ENCODE measurements around the gene SAPCD1. TPM values are rescaled to one million over a fixed set of nuclear protein-coding genes. Genes with fewer than 3 reads are reported as not detected.

Gene SAPCD1
- total and polyA plus RNA-seq, 2 donors (not counting 3 experiments of a cell fraction or from before 2014, with no cell fraction given), result 1.6 to 11.7 TPM

GRCh38 chr6:31722173-31722572 lies 40.3 kb upstream of the SAPCD1 start:
- ChIA-PET POLR2A (interaction anchor here (1.0 kb wide), 1 partner anchor 105 kb away, joined by 3 read pairs; the partner anchor contains the start of gene HSPA1B), CTCF (interaction anchor here (1.5 kb wide), 1 partner anchor 8 kb away, joined by 4 read pairs; no protein-coding TSS in a partner anchor)
- Histone ChIP-seq H3K36me3 (ENCODE audit: control insufficient read depth in 2 of 2, extremely low read depth in 1 of 2, insufficient read depth in 2 of 2, low read length in 2 of 2) (peaks cover 0 to 10% of the 10 kb centered on the region in 2 experiments), H3K4me2 (ENCODE audit: insufficient read depth, low read length) (no peak overlapping the region), H3K4me3 (replicated peaks in 1 of 3; ENCODE audit: insufficient read depth in 1 of 3, low read depth in 1 of 3, low read length in 3 of 3) (no peak overlapping the region), H3K9me3 (replicated peaks; ENCODE audit: control insufficient read depth, insufficient read depth, low read length) (no peaks in the 10 kb centered on the region), H2AFZ (ENCODE audit: low read depth, low read length) (no peak overlapping the region), H4K20me1 (replicated peaks; ENCODE audit: control insufficient read depth, extremely low read depth, insufficient read depth, low read length) (no peaks in the 10 kb centered on the region), H3K9ac (replicated peaks; ENCODE audit: extremely low read depth, insufficient read depth, low read length) (no peak overlapping the region), H3K4me1 (ENCODE audit: control insufficient read depth, extremely low read depth, insufficient read depth, low read length) (peaks cover 13% of the 10 kb centered on the region), H3K79me2 (ENCODE audit: control insufficient read depth, insufficient read depth, low read length) (no peaks in the 10 kb centered on the region), H3K27me3 (ENCODE audit: control insufficient read depth in 2 of 2, insufficient read depth in 2 of 2, low read length in 2 of 2) (peaks cover 0 to 2% of the 10 kb centered on the region in 2 experiments), H3K27ac (ENCODE audit: insufficient read depth, low read depth, low read length) (no peak overlapping the region), H3K9me1 (replicated peaks; ENCODE audit: control insufficient read depth, extremely low read depth, insufficient read depth, low read length) (no peaks in the 10 kb centered on the region)
- TF ChIP-seq GATA2 (IDR thresholded peaks at IDR 0.05; ENCODE audit: insufficient read depth, insufficient read length, low read depth, low read length), result no peak
- no peak for TF ChIP-seq MYC (IDR thresholded peaks at IDR 0.05; ENCODE audit: low read depth, low read length)
- no peak for TF ChIP-seq EZH2 (IDR thresholded peaks at IDR 0.05; ENCODE audit: borderline replicate concordance, low read depth, low read length, severe bottlenecking)
- TF ChIP-seq POLR2A (IDR thresholded peaks at IDR 0.05; ENCODE audit: low read depth, low read length), result no peak
- TF ChIP-seq FOS (IDR thresholded peaks at IDR 0.05; ENCODE audit: borderline replicate concordance, insufficient read depth, low read length), result no peak
- DNase-seq (ENCODE audit: low read depth, low spot score) (no peak), FAIRE-seq (no peak)
- dilution Hi-C loops (cut with MboI; ENCODE audit: extremely low pct_ligation_motif_present, low sequenced_read_pairs), result no loop called here
- intact Hi-C loops (cut with micrococcal nuclease), result no loop called here
- no TSS peak for BruUV-seq (replicated peaks)

- POLR2A ChIA-PET, result interaction anchor here (0.6 to 2.3 kb wide), 2 partner anchors 9 to 106 kb away, joined by 8 to 10 read pairs; partner anchors contain the start of gene LY6G6D
- dilution Hi-C loops (cut with MboI; ENCODE audit: extremely low pct_ligation_motif_present, low sequenced_read_pairs), result no loop called here
- TF ChIP-seq MYC (IDR thresholded peaks at IDR 0.05; ENCODE audit: low read depth, low read length) (no peak), EZH2 (IDR thresholded peaks at IDR 0.05; ENCODE audit: borderline replicate concordance, low read depth, low read length, severe bottlenecking) (no peak), FOS (IDR thresholded peaks at IDR 0.05; ENCODE audit: borderline replicate concordance, insufficient read depth, low read length) (no peak), POLR2AphosphoS5 (IDR thresholded peaks at IDR 0.05; ENCODE audit: insufficient read depth, low read depth, low read length) (no peak), GATA2 (IDR thresholded peaks at IDR 0.05; ENCODE audit: insufficient read depth, insufficient read length, low read depth, low read length) (no peak), POLR2A (IDR thresholded peaks at IDR 0.05; ENCODE audit: low read depth, low read length) (no peak), MAX (IDR thresholded peaks at IDR 0.05; ENCODE audit: insufficient read depth, insufficient read length) (no peak), CTCF (IDR thresholded peaks at IDR 0.05; ENCODE audit: extremely low read depth in 1 of 2, insufficient read depth in 1 of 2, low read depth in 1 of 2, low read length in 2 of 2) (no peak), JUN (IDR thresholded peaks at IDR 0.05; ENCODE audit: borderline replicate concordance, insufficient read depth, insufficient read length, low read depth) (no peak)
These were observed 39.0 kb upstream of the SAPCD1 start, which contains the start of gene MPIG6B for GRCh38 chr6:31723245-31723979. Gene MPIG6B (plus strand): TSS chr6:31723373. CDS start chr6:31723384, 11 bp downstream.

More at GRCh38 chr6:31723245-31723979, 39.0 kb upstream of the SAPCD1 start, which contains the start of gene MPIG6B:
- no peak for DNase-seq (ENCODE audit: low read depth, low spot score)
- peaks cover 3 to 16% of the 10 kb centered on the region in 2 experiments for H3K36me3 ChIP-seq (ENCODE audit: control insufficient read depth in 2 of 2, extremely low read depth in 1 of 2, insufficient read depth in 2 of 2, low read length in 2 of 2)
- peaks cover 21% of the 10 kb centered on the region for H3K4me1 ChIP-seq (ENCODE audit: control insufficient read depth, extremely low read depth, insufficient read depth, low read length)
- BruUV-seq (replicated peaks), result no TSS peak
- H3K4me2 ChIP-seq (ENCODE audit: insufficient read depth, low read length), result no peak within 1 kb of the TSS
- H3K9ac ChIP-seq (replicated peaks; ENCODE audit: extremely low read depth, insufficient read depth, low read length), result no peak within 1 kb of the TSS
- no peak within 1 kb of the TSS for H2AFZ ChIP-seq (ENCODE audit: low read depth, low read length)
- intact Hi-C loops (cut with micrococcal nuclease), result no loop called here
- CTCF ChIA-PET, result interaction anchor here (1.0 to 1.8 kb wide), 6 partner anchors 9 to 107 kb away, joined by 3 to 5 read pairs (median 4); no protein-coding TSS in a partner anchor
- no peaks in the 10 kb centered on the region for H4K20me1 ChIP-seq (replicated peaks; ENCODE audit: control insufficient read depth, extremely low read depth, insufficient read depth, low read length)
- H3K27me3 ChIP-seq (ENCODE audit: control insufficient read depth in 2 of 2, insufficient read depth in 2 of 2, low read length in 2 of 2), result peaks cover 0 to 2% of the 10 kb centered on the region in 2 experiments
- no peaks in the 10 kb centered on the region for H3K9me3 ChIP-seq (replicated peaks; ENCODE audit: control insufficient read depth, insufficient read depth, low read length)
- no peaks in the 10 kb centered on the region for H3K9me1 ChIP-seq (replicated peaks; ENCODE audit: control insufficient read depth, extremely low read depth, insufficient read depth, low read length)
- H3K79me2 ChIP-seq (ENCODE audit: control insufficient read depth, insufficient read depth, low read length), result no peaks in the 10 kb centered on the region
- FAIRE-seq, result no peak
- no peak within 1 kb of the TSS for H3K4me3 ChIP-seq (replicated peaks in 1 of 3; ENCODE audit: insufficient read depth in 1 of 3, low read depth in 1 of 3, low read length in 3 of 3)
- no peak within 1 kb of the TSS for H3K27ac ChIP-seq (ENCODE audit: insufficient read depth, low read depth, low read length)

Data from endothelial cell of umbilical vein (primary cell).